ENCODE data around the gene ROR2.

- no peak for TF ChIP-seq EZH2phosphoT487 (IDR thresholded peaks at IDR 0.05; ENCODE audit: insufficient read depth, low read depth)
- no peak for TF ChIP-seq EZH2 (IDR thresholded peaks at IDR 0.05; ENCODE audit: insufficient read depth, poor library complexity, severe bottlenecking)
These were observed 185.4 kb downstream of the ROR2 start for GRCh38 chr9:91764661-91765060.

Data from GM23248 (cell line).